OCI-LY1 (cell line): ENCODE measurements around the gene PAX3.

Source experiments
- H2AFZ ChIP-seq: fragments of 200-600 bp; sonication (generic), shearing (Covaris generic); 2 replicates; pipeline ENCODE4 v1.6.0; 2014; ENCODE audit warnings: antibody characterized with exemption, mild to moderate bottlenecking, low read length
- H3F3A ChIP-seq: fragments of 200-600 bp; sonication (generic), shearing (Covaris generic); 2 replicates; pipeline ENCODE4 v1.6.0; 2014; ENCODE audit warnings: mild to moderate bottlenecking, antibody characterized with exemption, low read length, moderate library complexity; ENCODE audit not compliant: insufficient read depth
- H3K27ac ChIP-seq: fragments of 200-600 bp; sonication (generic); 2 replicates; pipeline ENCODE4 v1.5.1; 2014; ENCODE audit warnings: low read length, mixed run types, mild to moderate bottlenecking, low read depth; ENCODE audit not compliant: poor library complexity, severe bottlenecking
- H3K27me3 ChIP-seq: fragments of 200-600 bp; sonication (generic); 2 replicates; pipeline ENCODE4 v1.6.0; 2014; ENCODE audit warnings: antibody characterized with exemption, mild to moderate bottlenecking, low read length, moderate library complexity; ENCODE audit not compliant: insufficient read depth
- H3K36me3 ChIP-seq: fragments of 200-600 bp; sonication (generic); 2 replicates; pipeline ENCODE4 v1.6.1; 2014; ENCODE audit warnings: mild to moderate bottlenecking, antibody characterized with exemption, low read length, moderate library complexity, mixed read lengths; ENCODE audit not compliant: insufficient read depth
- H3K4me1 ChIP-seq: fragments of 200-600 bp; sonication (generic); 2 replicates; pipeline ENCODE4 v1.5.1; 2014; ENCODE audit warnings: mild to moderate bottlenecking, low read length, moderate library complexity; ENCODE audit not compliant: insufficient read depth, severe bottlenecking
- H3K4me2 ChIP-seq: fragments of 200-600 bp; sonication (generic), shearing (Covaris generic); 2 replicates; pipeline ENCODE4 v1.6.1; 2014; ENCODE audit warnings: low read length
- H3K4me3 ChIP-seq: fragments of 200-600 bp; sonication (generic); 2 replicates; pipeline ENCODE4 v1.5.1; 2014; ENCODE audit warnings: low read length, low read depth, mild to moderate bottlenecking, mixed read lengths; ENCODE audit not compliant: poor library complexity, severe bottlenecking
- H3K79me2 ChIP-seq: fragments of 200-600 bp; shearing (Covaris generic); 2 replicates; pipeline ENCODE4 v1.6.1; 2016; ENCODE audit warnings: mixed run types, low read length, mixed read lengths; ENCODE audit not compliant: insufficient read depth
- H3K9ac ChIP-seq: fragments of 200-600 bp; sonication (generic), shearing (Covaris generic); 2 replicates; pipeline ENCODE4 v1.6.1; 2014; ENCODE audit warnings: mild to moderate bottlenecking, low read length, mixed read lengths
- H3K9me2 ChIP-seq: fragments of 200-600 bp; sonication (generic), shearing (Covaris generic); 2 replicates; pipeline ENCODE4 v1.6.1; 2014; ENCODE audit warnings: low read depth, mild to moderate bottlenecking, low read length, mixed read lengths
- H3K9me3 ChIP-seq: fragments of 200-600 bp; shearing (Covaris generic); 2 replicates; pipeline ENCODE4 v1.6.1; 2014; ENCODE audit warnings: low read length, mixed read lengths
- H4K20me1 ChIP-seq: fragments of 200-600 bp; sonication (generic), shearing (Covaris generic); 2 replicates; pipeline ENCODE4 v1.6.0; 2016; ENCODE audit warnings: mild to moderate bottlenecking, low read length; ENCODE audit not compliant: insufficient read depth
- EZH2 ChIP-seq: fragments of 200-600 bp; sonication (generic), shearing (Covaris generic); IDR thresholded peaks from 2 replicates; pipeline ENCODE4 v1.8.0; 2017; ENCODE audit warnings: borderline replicate concordance, mixed run types, mild to moderate bottlenecking, antibody characterized with exemption, low read length, moderate library complexity, mixed read lengths
- TF ChIP-seq, protein P1 (sequence below): fragments of 200-600 bp; sonication (generic), shearing (Covaris generic); IDR thresholded peaks from 2 replicates; pipeline ENCODE4 v1.5.1; 2017; ENCODE audit warnings: mild to moderate bottlenecking, antibody characterized with exemption, low read length, moderate library complexity, mixed read lengths

The PAX3 gene

DNA sequence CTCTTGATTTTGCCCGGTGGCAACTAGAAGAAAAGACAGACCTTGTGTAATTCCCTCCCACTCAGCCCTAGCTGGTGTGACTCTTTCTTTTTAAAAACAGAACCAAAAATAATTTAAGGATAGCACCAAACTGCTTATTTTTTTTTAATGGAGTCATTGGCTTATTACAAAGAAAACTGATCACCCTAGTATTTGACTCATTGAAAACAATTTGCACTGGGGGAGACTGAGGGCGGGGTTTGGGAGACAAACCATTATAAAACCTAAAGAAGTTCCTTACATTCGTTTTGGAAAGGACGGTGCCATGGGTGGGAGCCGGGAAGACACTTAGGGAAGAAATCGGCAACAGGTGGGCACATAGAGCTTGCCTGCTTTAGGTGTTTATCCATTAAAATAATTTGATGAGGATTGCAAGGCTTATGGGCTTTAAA lies 2.5 kb downstream of the PAX3 start:
- no peaks in the 10 kb centered on the region for H3F3A ChIP-seq
- H3K79me2 ChIP-seq, result no peaks in the 10 kb centered on the region
- H3K27ac ChIP-seq, result no peak overlapping the region
- H3K4me3 ChIP-seq, result no peak overlapping the region
- no peaks in the 10 kb centered on the region for H3K9me3 ChIP-seq
- H3K4me1 ChIP-seq, result no peaks in the 10 kb centered on the region
- H3K27me3 ChIP-seq, result no peaks in the 10 kb centered on the region
- no peaks in the 10 kb centered on the region for H3K9me2 ChIP-seq
- no peak overlapping the region for H3K9ac ChIP-seq
- TF ChIP-seq, protein P1, sequence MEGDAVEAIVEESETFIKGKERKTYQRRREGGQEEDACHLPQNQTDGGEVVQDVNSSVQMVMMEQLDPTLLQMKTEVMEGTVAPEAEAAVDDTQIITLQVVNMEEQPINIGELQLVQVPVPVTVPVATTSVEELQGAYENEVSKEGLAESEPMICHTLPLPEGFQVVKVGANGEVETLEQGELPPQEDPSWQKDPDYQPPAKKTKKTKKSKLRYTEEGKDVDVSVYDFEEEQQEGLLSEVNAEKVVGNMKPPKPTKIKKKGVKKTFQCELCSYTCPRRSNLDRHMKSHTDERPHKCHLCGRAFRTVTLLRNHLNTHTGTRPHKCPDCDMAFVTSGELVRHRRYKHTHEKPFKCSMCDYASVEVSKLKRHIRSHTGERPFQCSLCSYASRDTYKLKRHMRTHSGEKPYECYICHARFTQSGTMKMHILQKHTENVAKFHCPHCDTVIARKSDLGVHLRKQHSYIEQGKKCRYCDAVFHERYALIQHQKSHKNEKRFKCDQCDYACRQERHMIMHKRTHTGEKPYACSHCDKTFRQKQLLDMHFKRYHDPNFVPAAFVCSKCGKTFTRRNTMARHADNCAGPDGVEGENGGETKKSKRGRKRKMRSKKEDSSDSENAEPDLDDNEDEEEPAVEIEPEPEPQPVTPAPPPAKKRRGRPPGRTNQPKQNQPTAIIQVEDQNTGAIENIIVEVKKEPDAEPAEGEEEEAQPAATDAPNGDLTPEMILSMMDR, result no peak
- no peak for TF ChIP-seq EZH2
- no peak overlapping the region for H2AFZ ChIP-seq
- no peak overlapping the region for H3K4me2 ChIP-seq
- H3K36me3 ChIP-seq, result no peaks in the 10 kb centered on the region
- H4K20me1 ChIP-seq, result no peaks in the 10 kb centered on the region

DNA sequence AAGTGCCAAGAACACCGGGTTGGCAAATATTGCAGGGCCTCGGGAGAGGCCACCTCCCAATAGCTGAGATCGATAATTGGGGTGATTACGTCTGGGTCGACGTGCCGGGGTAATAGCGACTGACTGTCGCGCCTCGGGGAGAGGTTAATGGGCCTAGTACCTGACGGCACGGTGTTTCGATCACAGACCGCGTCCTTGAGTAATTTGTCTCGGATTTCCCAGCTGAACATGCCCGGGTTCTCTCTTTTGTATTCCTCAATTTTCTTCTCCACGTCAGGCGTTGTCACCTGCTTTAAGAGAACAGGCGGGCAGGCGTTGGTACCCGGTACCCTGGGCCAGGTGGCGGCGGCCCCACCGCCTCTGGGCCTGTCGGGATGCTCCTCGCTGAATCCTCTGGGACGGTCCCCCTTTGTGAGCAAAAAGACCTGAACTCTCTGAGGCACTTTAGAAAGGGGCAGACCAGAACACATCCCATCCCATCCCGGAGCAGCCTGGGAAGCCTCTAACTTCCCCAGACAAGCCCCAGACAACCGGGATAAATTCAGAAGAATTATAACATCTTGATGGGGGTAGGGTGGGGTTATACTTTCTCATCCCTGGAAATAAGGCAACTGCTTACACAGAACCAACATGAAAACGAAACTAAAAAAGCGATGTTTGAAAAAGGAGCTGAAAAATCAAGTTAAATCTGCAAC lies 3.3 kb downstream of the PAX3 start:
- H3K9ac ChIP-seq, result no peak overlapping the region
- H3K9me2 ChIP-seq, result no peaks in the 10 kb centered on the region
- no peaks in the 10 kb centered on the region for H3K27me3 ChIP-seq
- no peaks in the 10 kb centered on the region for H4K20me1 ChIP-seq
- no peaks in the 10 kb centered on the region for H3K4me1 ChIP-seq
- H3K4me2 ChIP-seq, result no peak overlapping the region
- no peaks in the 10 kb centered on the region for H3K79me2 ChIP-seq
- no peaks in the 10 kb centered on the region for H3F3A ChIP-seq
- H3K36me3 ChIP-seq, result no peaks in the 10 kb centered on the region
- no peaks in the 10 kb centered on the region for H3K9me3 ChIP-seq
- H3K27ac ChIP-seq, result no peak overlapping the region
- TF ChIP-seq, protein P1, result no peak
- no peak for TF ChIP-seq EZH2
- no peak overlapping the region for H2AFZ ChIP-seq
- H3K4me3 ChIP-seq, result no peak overlapping the region

DNA sequence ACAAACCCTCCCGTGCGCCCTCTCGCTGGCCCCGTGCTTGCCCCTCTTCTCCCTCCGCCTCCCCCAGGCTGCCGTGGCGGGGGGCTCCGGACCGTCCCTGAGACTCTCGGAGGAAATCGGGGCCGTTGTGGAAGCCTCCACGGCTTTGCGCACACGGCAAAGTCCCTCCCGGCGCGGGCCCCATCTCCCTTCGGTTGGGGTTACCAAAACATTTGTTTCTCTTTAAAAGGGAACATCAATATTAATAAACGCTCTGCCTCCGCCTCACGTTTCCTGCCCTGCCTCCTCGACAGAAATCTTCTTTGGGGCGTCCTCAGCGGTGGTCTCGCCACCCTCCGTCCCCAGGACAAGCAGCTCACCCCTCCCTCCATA lies 3.8 kb downstream of the PAX3 start:
- no peaks in the 10 kb centered on the region for H3K27me3 ChIP-seq
- H2AFZ ChIP-seq, result no peak overlapping the region
- H3F3A ChIP-seq, result no peaks in the 10 kb centered on the region

More for the DNA sequence above, 3.8 kb downstream of the PAX3 start:
- no peaks in the 10 kb centered on the region for H3K4me1 ChIP-seq
- no peaks in the 10 kb centered on the region for H3K36me3 ChIP-seq
- no peak for TF ChIP-seq EZH2
- TF ChIP-seq, protein P1, result no peak
- H3K4me2 ChIP-seq, result no peak overlapping the region
- H3K4me3 ChIP-seq, result no peak overlapping the region
- no peaks in the 10 kb centered on the region for H4K20me1 ChIP-seq
- no peak overlapping the region for H3K9ac ChIP-seq
- no peaks in the 10 kb centered on the region for H3K9me2 ChIP-seq
- H3K9me3 ChIP-seq, result no peaks in the 10 kb centered on the region
- H3K79me2 ChIP-seq, result no peaks in the 10 kb centered on the region
- no peak overlapping the region for H3K27ac ChIP-seq
